MM.1S (cell line): Measurements from ENCODE around the gene CDC20.

Experiments used
- DNase-seq: peaks from one replicate; pipeline ENCODE4 v3.0.0-alpha.2; 2015
- H2AFZ ChIP-seq: fragments of 300-600 bp; sonication (generic); 2 replicates; pipeline ENCODE4 v1.6.0; 2016; ENCODE audit warnings: antibody characterized with exemption, low read length
- H3F3A ChIP-seq: fragments of 300-600 bp; sonication (generic); 2 replicates; pipeline ENCODE4 v1.6.1; 2016; ENCODE audit warnings: mild to moderate bottlenecking, antibody characterized with exemption, low read length, moderate library complexity, mixed read lengths; ENCODE audit not compliant: insufficient read depth
- H3K27ac ChIP-seq: fragments of 300-600 bp; sonication (generic); 2 replicates; pipeline ENCODE4 v1.5.1; 2016; ENCODE audit warnings: mild to moderate bottlenecking, low read length
- H3K27me3 ChIP-seq: fragments of 300-600 bp; sonication (generic); replicated peaks from 2 replicates; pipeline ENCODE4 v1.6.0; 2016; ENCODE audit warnings: low read length; ENCODE audit not compliant: insufficient read depth
- H3K36me3 ChIP-seq: fragments of 300-600 bp; sonication (generic); replicated peaks from 2 replicates; pipeline ENCODE4 v1.6.1; 2016; ENCODE audit warnings: mild to moderate bottlenecking, low read length, mixed read lengths; ENCODE audit not compliant: insufficient read depth
- H3K4me1 ChIP-seq: fragments of 300-600 bp; sonication (generic); 2 replicates; pipeline ENCODE4 v1.6.1; 2016; ENCODE audit warnings: low read length, mixed read lengths
- H3K4me2 ChIP-seq: fragments of 300-600 bp; sonication (generic); 2 replicates; pipeline ENCODE4 v1.6.0; 2016; ENCODE audit warnings: low read depth, low read length
- H3K4me3 ChIP-seq: fragments of 300-600 bp; sonication (generic); 2 replicates; pipeline ENCODE4 v1.5.1; 2016; ENCODE audit warnings: low read length, mixed read lengths
- H3K79me2 ChIP-seq: fragments of 300-600 bp; sonication (generic); 2 replicates; pipeline ENCODE4 v1.6.1; 2016; ENCODE audit warnings: mixed run types, low read length, mixed read lengths
- H3K9ac ChIP-seq: fragments of 300-600 bp; sonication (generic); 2 replicates; pipeline ENCODE4 v1.6.1; 2016; ENCODE audit warnings: low read length, mixed read lengths
- H3K9me2 ChIP-seq: fragments of 300-600 bp; sonication (generic); replicated peaks from 2 replicates; pipeline ENCODE4 v1.6.1; 2016; ENCODE audit warnings: mild to moderate bottlenecking, low read length, mixed read lengths; ENCODE audit not compliant: insufficient read depth
- H3K9me3 ChIP-seq: fragments of 300-600 bp; sonication (generic); replicated peaks from 2 replicates; pipeline ENCODE4 v1.6.1; 2016; ENCODE audit warnings: mild to moderate bottlenecking, low read length, mixed read lengths; ENCODE audit not compliant: insufficient read depth
- H4K20me1 ChIP-seq: fragments of 300-600 bp; sonication (generic); 2 replicates; pipeline ENCODE4 v1.6.1; 2016; ENCODE audit warnings: mild to moderate bottlenecking, low read length, moderate library complexity, mixed read lengths; ENCODE audit not compliant: insufficient read depth
- EZH2 ChIP-seq: fragments of 300-600 bp; sonication (generic); optimal IDR thresholded peaks from 2 replicates; pipeline ENCODE3; 2017; ENCODE audit warnings: low read depth, mild to moderate bottlenecking, antibody characterized with exemption, low read length, mixed read lengths
- EZH2phosphoT487 ChIP-seq: fragments of 300-600 bp; sonication (generic); IDR thresholded peaks from 2 replicates; pipeline ENCODE4 v1.6.1; 2018; ENCODE audit warnings: antibody characterized with exemption, low read length
- TF ChIP-seq, protein P1 (sequence below): fragments of 300-600 bp; sonication (generic); IDR thresholded peaks from 2 replicates; pipeline ENCODE4 v1.5.1; 2016; ENCODE audit warnings: antibody characterized with exemption, low read length, mixed read lengths

Gene CDC20

DNA sequence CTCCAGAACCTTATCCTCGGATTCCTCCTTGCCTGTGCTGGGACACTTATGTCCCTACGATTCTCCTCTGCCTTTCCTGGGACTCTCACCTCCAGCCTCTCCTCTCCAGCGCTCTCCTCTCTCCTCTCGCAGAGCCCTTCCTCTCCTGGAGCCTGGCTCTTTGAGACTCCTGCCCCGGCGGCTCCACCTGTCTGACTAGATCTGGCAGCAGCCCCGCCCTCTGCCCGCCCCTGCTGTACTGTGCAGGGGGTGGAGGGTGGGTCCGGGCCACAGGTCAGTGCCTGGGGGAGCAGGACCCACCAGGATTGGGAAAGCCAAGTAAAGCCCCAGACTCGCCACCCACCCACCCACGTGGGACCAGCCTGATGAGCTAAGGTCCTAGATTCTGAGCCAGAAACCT is 7.4 kb downstream of the CDC20 start:
- Histone ChIP-seq H3K27ac (no peak overlapping the region), H3K9ac (peak overlapping the region; percentile 87; the same call in 1 of the 2 replicates), H3K9me2 (no peaks in the 10 kb centered on the region), H3F3A (peaks cover 41% of the 10 kb centered on the region), H3K9me3 (no peaks in the 10 kb centered on the region), H3K27me3 (no peaks in the 10 kb centered on the region), H3K4me2 (peak overlapping the region; percentile 99), H3K4me1 (peaks cover 16% of the 10 kb centered on the region), H3K36me3 (peaks cover 9% of the 10 kb centered on the region), H4K20me1 (no peaks in the 10 kb centered on the region), H3K79me2 (peaks cover 46% of the 10 kb centered on the region), H3K4me3 (no peak overlapping the region; the same call in 1 of the 2 replicates), H2AFZ (no peak overlapping the region)
- no peak for TF ChIP-seq EZH2phosphoT487
- TF ChIP-seq EZH2 = no peak
- TF ChIP-seq, protein P1, sequence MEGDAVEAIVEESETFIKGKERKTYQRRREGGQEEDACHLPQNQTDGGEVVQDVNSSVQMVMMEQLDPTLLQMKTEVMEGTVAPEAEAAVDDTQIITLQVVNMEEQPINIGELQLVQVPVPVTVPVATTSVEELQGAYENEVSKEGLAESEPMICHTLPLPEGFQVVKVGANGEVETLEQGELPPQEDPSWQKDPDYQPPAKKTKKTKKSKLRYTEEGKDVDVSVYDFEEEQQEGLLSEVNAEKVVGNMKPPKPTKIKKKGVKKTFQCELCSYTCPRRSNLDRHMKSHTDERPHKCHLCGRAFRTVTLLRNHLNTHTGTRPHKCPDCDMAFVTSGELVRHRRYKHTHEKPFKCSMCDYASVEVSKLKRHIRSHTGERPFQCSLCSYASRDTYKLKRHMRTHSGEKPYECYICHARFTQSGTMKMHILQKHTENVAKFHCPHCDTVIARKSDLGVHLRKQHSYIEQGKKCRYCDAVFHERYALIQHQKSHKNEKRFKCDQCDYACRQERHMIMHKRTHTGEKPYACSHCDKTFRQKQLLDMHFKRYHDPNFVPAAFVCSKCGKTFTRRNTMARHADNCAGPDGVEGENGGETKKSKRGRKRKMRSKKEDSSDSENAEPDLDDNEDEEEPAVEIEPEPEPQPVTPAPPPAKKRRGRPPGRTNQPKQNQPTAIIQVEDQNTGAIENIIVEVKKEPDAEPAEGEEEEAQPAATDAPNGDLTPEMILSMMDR = no peak
- DNase-seq = no peak

DNA sequence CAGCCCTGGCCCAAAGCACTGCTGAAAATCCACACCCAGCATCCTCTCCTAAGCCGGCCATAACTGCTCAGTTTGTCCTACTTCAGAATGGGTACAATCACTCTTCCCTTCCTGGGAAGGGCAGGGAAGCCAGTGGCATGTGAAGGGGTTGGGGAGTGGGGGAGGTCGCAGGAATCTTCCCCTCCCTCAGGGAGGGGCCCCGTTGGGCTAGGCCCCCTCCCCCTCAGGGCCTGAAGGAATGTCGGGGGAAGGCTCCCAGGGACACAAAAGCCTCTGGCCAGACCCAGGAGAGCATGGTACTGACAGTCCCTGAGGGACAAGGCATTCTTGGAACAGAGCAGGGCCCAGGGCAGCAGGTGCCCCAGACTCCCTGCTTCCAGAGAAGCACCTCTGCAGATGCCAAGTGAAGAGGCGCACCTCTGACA is 7.8 kb downstream of the CDC20 start:
- Histone ChIP-seq H3K27ac (no peak overlapping the region), H2AFZ (no peak overlapping the region), H3K79me2 (peaks cover 42% of the 10 kb centered on the region), H3K9me2 (no peaks in the 10 kb centered on the region), H3K4me3 (peak overlapping the region; percentile 88), H3K4me2 (peak overlapping the region; percentile 99), H3K9ac (peak overlapping the region; percentile 87), H3K4me1 (peaks cover 12% of the 10 kb centered on the region), H3K27me3 (no peaks in the 10 kb centered on the region), H3F3A (peaks cover 37% of the 10 kb centered on the region), H3K9me3 (no peaks in the 10 kb centered on the region), H3K36me3 (peaks cover 6% of the 10 kb centered on the region), H4K20me1 (no peaks in the 10 kb centered on the region)
- no peak for DNase-seq
- TF ChIP-seq, protein P1 = no peak
- TF ChIP-seq EZH2phosphoT487 (no peak), EZH2 (no peak)

DNA sequence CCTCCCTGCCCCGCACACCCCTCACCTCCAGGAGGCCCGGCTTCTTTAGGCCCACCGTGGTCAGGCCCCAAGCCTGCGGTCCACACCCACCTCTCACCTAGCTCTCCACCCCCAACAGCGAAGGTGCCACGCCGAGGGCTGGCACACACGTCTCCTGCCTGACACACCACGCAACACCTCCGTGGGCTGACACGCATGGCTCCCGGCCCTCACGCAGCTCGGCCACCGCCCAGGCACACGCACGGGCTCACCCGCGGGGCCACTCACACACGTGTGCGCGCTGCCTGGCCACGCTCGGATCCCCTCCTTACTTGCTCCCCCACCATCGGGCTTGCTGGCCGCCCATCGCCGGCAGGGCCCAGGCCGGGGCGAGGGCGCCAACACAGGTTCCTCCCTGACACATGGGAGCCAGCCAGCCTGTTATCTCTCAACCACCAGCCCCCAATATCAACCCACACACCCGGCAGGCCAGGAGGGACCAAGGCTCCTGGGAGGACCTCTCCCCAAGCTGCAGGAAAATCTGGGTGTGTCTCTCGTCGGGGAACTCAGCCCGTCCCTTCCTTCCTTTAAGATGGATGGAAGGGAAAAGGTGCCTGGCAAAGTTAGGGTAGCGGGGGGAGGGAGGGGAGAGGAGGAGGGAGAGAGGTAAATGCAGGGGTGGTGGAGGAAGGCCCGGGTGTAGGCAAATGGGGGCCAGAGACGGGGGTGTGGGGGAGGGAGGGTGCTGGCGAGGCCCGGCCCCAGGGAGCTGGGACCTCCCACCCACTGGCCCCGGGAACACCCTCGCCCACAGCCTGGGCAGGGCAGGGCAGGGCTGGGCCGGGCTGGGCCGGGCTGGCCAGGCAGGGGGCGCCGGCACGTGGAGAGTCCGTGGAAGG is 8.5 kb downstream of the CDC20 start:
- peak overlapping the region; percentile 78 for H2AFZ ChIP-seq

More for the DNA sequence above, 8.5 kb downstream of the CDC20 start:
- TF ChIP-seq EZH2phosphoT487 (no peak), EZH2 (no peak)
- TF ChIP-seq, protein P1 = no peak
- Histone ChIP-seq H3K27me3 (no peaks in the 10 kb centered on the region), H3K4me2 (peak overlapping the region; percentile 99), H3K9me3 (no peaks in the 10 kb centered on the region), H4K20me1 (no peaks in the 10 kb centered on the region), H3K36me3 (no peaks in the 10 kb centered on the region), H3F3A (peaks cover 30% of the 10 kb centered on the region), H3K9ac (peak overlapping the region; percentile 87), H3K9me2 (no peaks in the 10 kb centered on the region), H3K4me1 (peaks cover 12% of the 10 kb centered on the region), H3K79me2 (peaks cover 37% of the 10 kb centered on the region), H3K4me3 (peak overlapping the region; percentile 88), H3K27ac (peak overlapping the region; percentile 65)
- DNase-seq = peak; percentile 7
